ENCODE data around the gene AUTS2.

DNA sequence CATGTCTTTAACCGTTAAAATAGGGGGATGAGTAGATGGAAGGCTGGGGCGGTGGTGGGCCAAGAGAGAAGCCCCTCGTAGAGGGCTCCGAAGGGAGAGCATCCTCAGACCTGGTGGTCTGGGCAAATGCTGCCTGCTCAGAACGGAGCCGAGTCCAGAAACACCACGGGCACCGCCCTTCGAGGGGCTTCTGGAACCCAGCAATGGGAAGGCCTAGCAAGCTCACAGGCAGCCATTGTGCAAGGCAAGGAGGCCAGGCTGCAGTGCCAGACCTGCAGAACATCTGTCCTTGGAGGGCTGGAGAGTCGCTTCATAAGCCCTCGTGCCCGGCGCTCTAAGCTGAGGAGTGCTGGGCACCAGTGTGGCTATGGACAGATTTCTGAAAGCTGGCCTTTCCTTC lies 889.6 kb downstream of the AUTS2 start:
- TF ChIP-seq, protein P1, sequence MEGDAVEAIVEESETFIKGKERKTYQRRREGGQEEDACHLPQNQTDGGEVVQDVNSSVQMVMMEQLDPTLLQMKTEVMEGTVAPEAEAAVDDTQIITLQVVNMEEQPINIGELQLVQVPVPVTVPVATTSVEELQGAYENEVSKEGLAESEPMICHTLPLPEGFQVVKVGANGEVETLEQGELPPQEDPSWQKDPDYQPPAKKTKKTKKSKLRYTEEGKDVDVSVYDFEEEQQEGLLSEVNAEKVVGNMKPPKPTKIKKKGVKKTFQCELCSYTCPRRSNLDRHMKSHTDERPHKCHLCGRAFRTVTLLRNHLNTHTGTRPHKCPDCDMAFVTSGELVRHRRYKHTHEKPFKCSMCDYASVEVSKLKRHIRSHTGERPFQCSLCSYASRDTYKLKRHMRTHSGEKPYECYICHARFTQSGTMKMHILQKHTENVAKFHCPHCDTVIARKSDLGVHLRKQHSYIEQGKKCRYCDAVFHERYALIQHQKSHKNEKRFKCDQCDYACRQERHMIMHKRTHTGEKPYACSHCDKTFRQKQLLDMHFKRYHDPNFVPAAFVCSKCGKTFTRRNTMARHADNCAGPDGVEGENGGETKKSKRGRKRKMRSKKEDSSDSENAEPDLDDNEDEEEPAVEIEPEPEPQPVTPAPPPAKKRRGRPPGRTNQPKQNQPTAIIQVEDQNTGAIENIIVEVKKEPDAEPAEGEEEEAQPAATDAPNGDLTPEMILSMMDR (IDR thresholded peaks at IDR 0.05), result no peak
- TF ChIP-seq POLR2A (IDR thresholded peaks at IDR 0.05), result no peak
